Endothelial cell of umbilical vein (primary cell): Measurements from ENCODE around the gene BTN1A1. TPM values are rescaled to one million over a fixed set of nuclear protein-coding genes. Genes with fewer than 3 reads are reported as not detected.

Experiments
- BruUV-seq: library from RNA; stranded (reverse); fragments of 400-500 nt; replicated peaks from 2 replicates; lab custom pipeline; 2021; lab: Mats Ljungman, UMichigan
- CTCF ChIA-PET: fragments of 300-600, 350-600 bp; sonication (Branson Sonifier 250); formaldehyde crosslinking; loops from one replicate; lab custom pipeline; 2021; ENCODE audit warnings: antibody characterized with exemption, inconsistent platforms; lab: Charles Lee
- POLR2A ChIA-PET: fragments of 300-600, 350-600 bp; sonication (Branson Sonifier 250); formaldehyde crosslinking; loops from one replicate; lab custom pipeline; 2021; ENCODE audit warnings: antibody characterized with exemption, inconsistent platforms; lab: Charles Lee
- DNase-seq: peaks from one replicate; pipeline ENCODE4 v3.0.0-alpha.2; 2011; ENCODE audit warnings: low read depth, low spot score
- FAIRE-seq: peaks from 2 replicates; lab custom pipeline; 2011; peaks lifted over from hg19 to GRCh38; lab: Jason Lieb, UNC
- H2AFZ ChIP-seq: 2 replicates; pipeline ENCODE4 v1.6.0; 2012; ENCODE audit warnings: low read depth, low read length, control low read depth, inconsistent platforms
- H3K27ac ChIP-seq: 2 replicates; pipeline ENCODE4 v1.5.1; 2011; ENCODE audit warnings: low read depth, mild to moderate bottlenecking, control low read depth, low read length, moderate library complexity; ENCODE audit not compliant: insufficient read depth
- H3K27me3 ChIP-seq, 2 experiments: 2 replicates each; pipeline versions ENCODE4 v1.6.0 to v1.6.1; 2011; ENCODE audit warnings: low read length in 2 of 2, mixed read lengths in 1 of 2; ENCODE audit not compliant: control insufficient read depth in 2 of 2, insufficient read depth in 2 of 2
- H3K36me3 ChIP-seq, 2 experiments: 2 replicates in 1 of 2; 3 replicates in 1 of 2; pipeline ENCODE4 v1.5.1; 2011; ENCODE audit warnings: low read length in 2 of 2, mild to moderate bottlenecking in 1 of 2, moderate library complexity in 1 of 2; ENCODE audit not compliant: control insufficient read depth in 2 of 2, insufficient read depth in 2 of 2; ENCODE audit errors: extremely low read depth in 1 of 2
- H3K4me1 ChIP-seq: 3 replicates; pipeline ENCODE4 v1.5.1; 2011; ENCODE audit warnings: mild to moderate bottlenecking, low read length; ENCODE audit not compliant: control insufficient read depth, insufficient read depth; ENCODE audit errors: extremely low read depth
- H3K4me2 ChIP-seq: 2 replicates; pipeline ENCODE4 v1.6.1; 2011; ENCODE audit warnings: low read length, control low read depth, mixed read lengths; ENCODE audit not compliant: insufficient read depth
- H3K4me3 ChIP-seq, 3 experiments: fragments of 200-600 bp in 1 of 3; sonication (generic), shearing (Covaris generic) in 1 of 3; replicated peaks in 1 of 3; 2 replicates each; pipeline ENCODE4 v1.5.1; 2011 to 2016; ENCODE audit warnings: control low read depth in 3 of 3, low read length in 3 of 3, mild to moderate bottlenecking in 2 of 3, inconsistent platforms in 1 of 3, low read depth in 1 of 3, moderate library complexity in 1 of 3; ENCODE audit not compliant: insufficient read depth in 1 of 3
- H3K79me2 ChIP-seq: 2 replicates; pipeline ENCODE4 v1.6.0; 2012; ENCODE audit warnings: low read length, inconsistent platforms; ENCODE audit not compliant: control insufficient read depth, insufficient read depth
- H3K9ac ChIP-seq: replicated peaks from 2 replicates; pipeline ENCODE3; 2011; ENCODE audit warnings: low read length, control low read depth; ENCODE audit not compliant: insufficient read depth; ENCODE audit errors: extremely low read depth
- H3K9me1 ChIP-seq: replicated peaks from 3 replicates; pipeline ENCODE4 v1.6.0; 2011; ENCODE audit warnings: mild to moderate bottlenecking, low read length; ENCODE audit not compliant: control insufficient read depth, insufficient read depth; ENCODE audit errors: extremely low read depth
- H3K9me3 ChIP-seq: replicated peaks from 2 replicates; pipeline ENCODE4 v1.5.1; 2012; ENCODE audit warnings: low read length, inconsistent platforms; ENCODE audit not compliant: control insufficient read depth, insufficient read depth
- H4K20me1 ChIP-seq: replicated peaks from 2 replicates; pipeline ENCODE3; 2011; ENCODE audit warnings: mild to moderate bottlenecking, low read length; ENCODE audit not compliant: control insufficient read depth, insufficient read depth; ENCODE audit errors: extremely low read depth
- CTCF ChIP-seq, 2 donors: IDR thresholded peaks; 1 replicate in 1 of 2; 2 replicates in 1 of 2; pipeline ENCODE4 v1.5.1; 2011; ENCODE audit warnings: low read length in 2 of 2, mild to moderate bottlenecking in 2 of 2, moderate library complexity in 2 of 2, control low read depth in 1 of 2, inconsistent platforms in 1 of 2, low read depth in 1 of 2; ENCODE audit not compliant: insufficient read depth in 1 of 2; ENCODE audit errors: extremely low read depth in 1 of 2
- EZH2 ChIP-seq: IDR thresholded peaks from 2 replicates; pipeline ENCODE4 v1.6.1; 2012; ENCODE audit warnings: borderline replicate concordance, low read depth, mild to moderate bottlenecking, moderate library complexity, low read length, inconsistent platforms; ENCODE audit not compliant: severe bottlenecking
- FOS ChIP-seq: IDR thresholded peaks from 2 replicates; pipeline ENCODE4 v1.6.1; 2011; ENCODE audit warnings: mild to moderate bottlenecking, low read length, moderate library complexity, borderline replicate concordance; ENCODE audit not compliant: insufficient read depth
- GATA2 ChIP-seq: IDR thresholded peaks from 2 replicates; pipeline ENCODE4 v1.7.0; 2011; ENCODE audit warnings: low read depth, mild to moderate bottlenecking, moderate library complexity, mixed read lengths, low read length; ENCODE audit not compliant: insufficient read length, insufficient read depth
- JUN ChIP-seq: IDR thresholded peaks from 2 replicates; pipeline ENCODE4 v1.6.1; 2011; ENCODE audit warnings: borderline replicate concordance, low read depth; ENCODE audit not compliant: insufficient read length, insufficient read depth
- MAX ChIP-seq: IDR thresholded peaks from 2 replicates; pipeline ENCODE4 v1.6.1; 2011; ENCODE audit not compliant: insufficient read depth, insufficient read length
- POLR2A ChIP-seq: IDR thresholded peaks from 2 replicates; pipeline ENCODE4 v1.6.1; 2012; ENCODE audit warnings: low read depth, mild to moderate bottlenecking, control low read depth, low read length
- POLR2AphosphoS5 ChIP-seq: IDR thresholded peaks from 2 replicates; pipeline ENCODE4 v1.6.1; 2012; ENCODE audit warnings: low read depth, mild to moderate bottlenecking, control low read depth, low read length, moderate library complexity; ENCODE audit not compliant: insufficient read depth
- dilution Hi-C: fragments of 300-500 bp; cut with MboI; formaldehyde crosslinking; loops from one replicate; pipeline ENCODE4 v1.15.0; 2019; ENCODE audit warnings: low sequenced_read_pairs; ENCODE audit not compliant: extremely low pct_ligation_motif_present
- intact Hi-C: fragments of 100-400 bp; cut with micrococcal nuclease; formaldehyde crosslinking; loops from one replicate; pipeline ENCODE4 v1.10.0; 2022
- polyA plus RNA-seq, 4 experiments: library from polyadenylated mRNA; depleted of rRNA in 3 of 4; stranded (reverse) in 3 of 4; unstranded in 1 of 4; fragments of >200 nt; gene quantifications; 2 replicates each; pipeline versions ENCODE4 v1.2.1 to v1.2.3, GENCODE V29; 2011 to 2012; ENCODE audit warnings: missing spikeins in 1 of 4
- total RNA-seq: library from RNA; stranded (reverse); gene quantifications from 2 replicates; pipeline ENCODE4 v1.2.3, GENCODE V29; 2021

Gene BTN1A1
- total and polyA plus RNA-seq, 2 donors (not counting 3 experiments of a cell fraction or from before 2014, with no cell fraction given): not detected

GRCh38 chr6:26526928-26527327 lies 26.8 kb downstream of the BTN1A1 start:
- no peaks in the 10 kb centered on the region for H3K9me1 ChIP-seq
- H4K20me1 ChIP-seq: no peaks in the 10 kb centered on the region
- no peak overlapping the region for H3K9ac ChIP-seq
- no peak overlapping the region for H3K4me2 ChIP-seq
- no peaks in the 10 kb centered on the region for H3K36me3 ChIP-seq
- H3K27me3 ChIP-seq: no peaks in the 10 kb centered on the region
- H3K79me2 ChIP-seq: no peaks in the 10 kb centered on the region
- peaks cover 4% of the 10 kb centered on the region for H3K4me1 ChIP-seq
- FAIRE-seq (no peak), DNase-seq (no peak)
- CTCF ChIA-PET: interaction anchor here (0.8 kb wide), 1 partner anchor 28 kb away, joined by 3 read pairs; no protein-coding TSS in a partner anchor
- dilution Hi-C loops (loop anchor here (25.0 kb wide), 1 partner anchor 190 kb away; no protein-coding TSS in a partner anchor), intact Hi-C loops (no loop called here)
- H3K27ac ChIP-seq: no peak overlapping the region
- TF ChIP-seq GATA2: no peak
- TF ChIP-seq FOS: no peak
- TF ChIP-seq POLR2AphosphoS5: no peak
- TF ChIP-seq MAX: no peak
- TF ChIP-seq POLR2A: no peak
- no peak for TF ChIP-seq EZH2
- TF ChIP-seq CTCF (IDR thresholded peaks at IDR 0.05; ENCODE audit: extremely low read depth in 1 of 2, insufficient read depth in 1 of 2, low read depth in 1 of 2, low read length in 2 of 2): no peak
- TF ChIP-seq JUN: no peak
- H3K4me3 ChIP-seq: no peak overlapping the region
- POLR2A ChIA-PET: no interaction called here
- no peak overlapping the region for H2AFZ ChIP-seq
- H3K9me3 ChIP-seq: no peaks in the 10 kb centered on the region
- no TSS peak for BruUV-seq
